WTC11 (cell line): ENCODE results near the gene NRDC. TPM values are rescaled to one million over a fixed set of nuclear protein-coding genes. Genes with fewer than 3 reads are reported as not detected.

Experiments used
- ATAC-seq: fragments of 200-7000 bp; cut with Tn5 transposase; 2 replicates; pipeline ENCODE4 v1.10.0; 2021; ENCODE audit warnings: mild to moderate bottlenecking, moderate library complexity
- CTCF ChIA-PET: fragments of 300-600 bp; sonication (Branson Sonifier 250); formaldehyde crosslinking; loops from one replicate; lab custom pipeline; 2021; ENCODE audit warnings: antibody characterized with exemption; lab: Charles Lee
- POLR2A ChIA-PET: fragments of 350-600 bp; sonication (Branson Sonifier 250); formaldehyde crosslinking; loops from one replicate; lab custom pipeline; 2021; ENCODE audit warnings: antibody characterized with exemption; lab: Charles Lee
- DNase-seq: peaks from one replicate; pipeline ENCODE4 v3.0.0; 2021; ENCODE audit warnings: low spot score
- H3K27ac Mint-ChIP-seq: 2 replicates; pipeline ENCODE4 v1.8.0; 2021; ENCODE audit warnings: mixed read lengths
- H3K27me3 Mint-ChIP-seq: 2 replicates; pipeline ENCODE4 v1.8.0; 2021; ENCODE audit warnings: low read depth, mild to moderate bottlenecking, moderate library complexity, mixed read lengths
- H3K36me3 Mint-ChIP-seq: 2 replicates; pipeline ENCODE4 v1.8.0; 2021; ENCODE audit warnings: mixed read lengths
- H3K4me1 Mint-ChIP-seq: 2 replicates; pipeline ENCODE4 v1.8.0; 2022; ENCODE audit warnings: mixed read lengths
- H3K4me3 Mint-ChIP-seq: 2 replicates; pipeline ENCODE4 v1.8.0; 2021; ENCODE audit warnings: mild to moderate bottlenecking, moderate library complexity, mixed read lengths
- H3K9me3 Mint-ChIP-seq: 2 replicates; pipeline ENCODE4 v1.8.0; 2021; ENCODE audit warnings: mixed read lengths
- CREB1 ChIP-seq: sonication (generic); formaldehyde crosslinking; IDR thresholded peaks from 2 replicates; pipeline ENCODE4 v1.8.0; 2023; ENCODE audit warnings: mild to moderate bottlenecking, missing genetic modification reagents
- ESRRA ChIP-seq: sonication (generic); formaldehyde crosslinking; IDR thresholded peaks from 2 replicates; pipeline ENCODE4 v1.8.1; 2022; ENCODE audit warnings: mild to moderate bottlenecking, missing genetic modification reagents, borderline replicate concordance
- ETV6 ChIP-seq: sonication (generic); formaldehyde crosslinking; IDR thresholded peaks from 2 replicates; pipeline ENCODE4 v1.8.1; 2022; ENCODE audit warnings: mild to moderate bottlenecking, missing genetic modification reagents
- FOXP4 ChIP-seq: sonication (generic); formaldehyde crosslinking; IDR thresholded peaks from 2 replicates; pipeline ENCODE4 v1.8.0; 2022; ENCODE audit warnings: mild to moderate bottlenecking, missing genetic modification reagents
- GABPB1 ChIP-seq: sonication (generic); formaldehyde crosslinking; IDR thresholded peaks from 2 replicates; pipeline ENCODE4 v1.8.1; 2023; ENCODE audit warnings: mild to moderate bottlenecking, missing genetic modification reagents
- HMGA2 ChIP-seq: fragments of 250-450 bp; sonication (Bioruptor Pico); IDR thresholded peaks from 2 replicates; pipeline ENCODE4 v1.4.0; 2021; ENCODE audit warnings: mild to moderate bottlenecking, moderate library complexity
- IRF2 ChIP-seq: sonication (generic); formaldehyde crosslinking; IDR thresholded peaks from 2 replicates; pipeline ENCODE4 v1.8.0; 2022; ENCODE audit warnings: low read depth, missing genetic modification reagents, borderline replicate concordance
- JAZF1 ChIP-seq: fragments of 250-450 bp; sonication (Bioruptor Pico); IDR thresholded peaks from 2 replicates; pipeline ENCODE4 v1.9.0; 2021; ENCODE audit warnings: moderate library complexity, mild to moderate bottlenecking, inconsistent platforms
- MYBL2 ChIP-seq: sonication (generic); formaldehyde crosslinking; IDR thresholded peaks from 2 replicates; pipeline ENCODE4 v1.8.1; 2023; ENCODE audit warnings: mild to moderate bottlenecking, moderate library complexity, missing genetic modification reagents
- NR2C2 ChIP-seq: sonication (generic); formaldehyde crosslinking; IDR thresholded peaks from 2 replicates; pipeline ENCODE4 v1.8.0; 2022; ENCODE audit warnings: mild to moderate bottlenecking, missing genetic modification reagents
- SMAD3 ChIP-seq: sonication (generic); formaldehyde crosslinking; IDR thresholded peaks from 2 replicates; pipeline ENCODE4 v1.8.0; 2022; ENCODE audit warnings: missing genetic modification reagents, mild to moderate bottlenecking, borderline replicate concordance
- TEAD1 ChIP-seq: sonication (generic); formaldehyde crosslinking; IDR thresholded peaks from 2 replicates; pipeline ENCODE4 v1.8.0; 2022; ENCODE audit warnings: mild to moderate bottlenecking, missing genetic modification reagents
- USF2 ChIP-seq: sonication (generic); formaldehyde crosslinking; IDR thresholded peaks from 2 replicates; pipeline ENCODE4 v1.8.1; 2023; ENCODE audit warnings: mild to moderate bottlenecking, missing genetic modification reagents, moderate library complexity
- ZBTB21 ChIP-seq: sonication (generic); formaldehyde crosslinking; IDR thresholded peaks from 2 replicates; pipeline ENCODE4 v1.8.1; 2023; ENCODE audit warnings: mild to moderate bottlenecking, missing genetic modification reagents, borderline replicate concordance
- ZBTB43 ChIP-seq: sonication (generic); formaldehyde crosslinking; IDR thresholded peaks from 2 replicates; pipeline ENCODE4 v1.8.1; 2023; ENCODE audit warnings: mild to moderate bottlenecking, missing genetic modification reagents
- ZNF121 ChIP-seq: sonication (generic); formaldehyde crosslinking; IDR thresholded peaks from 2 replicates; pipeline ENCODE4 v1.8.0; 2023; ENCODE audit warnings: missing genetic modification reagents
- ZNF219 ChIP-seq: sonication (generic); formaldehyde crosslinking; IDR thresholded peaks from 2 replicates; pipeline ENCODE4 v1.8.0; 2023; ENCODE audit warnings: missing genetic modification reagents, mild to moderate bottlenecking, borderline replicate concordance
- ZNF423 ChIP-seq: fragments of 250-450 bp; sonication (Bioruptor Pico); IDR thresholded peaks from 2 replicates; pipeline ENCODE4 v2.1.2; 2022; ENCODE audit warnings: mild to moderate bottlenecking, moderate library complexity
- total RNA-seq: library from RNA; stranded (reverse); gene quantifications from 3 replicates; pipeline ENCODE4 v1.2.3, GENCODE V29; 2021
- TF ChIP-seq, protein P1 (sequence below): sonication (generic); formaldehyde crosslinking; IDR thresholded peaks from 2 replicates; pipeline ENCODE4 v1.8.1; 2022; ENCODE audit warnings: low read depth, missing genetic modification reagents, borderline replicate concordance
- TF ChIP-seq, protein P2 (sequence below): fragments of 250-450 bp; sonication (Bioruptor Pico); IDR thresholded peaks from 2 replicates; pipeline ENCODE4 v2.1.2; 2022; ENCODE audit warnings: mild to moderate bottlenecking, moderate library complexity
- TF ChIP-seq, protein P3 (sequence below): fragments of 250-450 bp; sonication (Bioruptor Pico); IDR thresholded peaks from 2 replicates; pipeline ENCODE4 v1.9.0; 2021; ENCODE audit warnings: mild to moderate bottlenecking, borderline replicate concordance
- TF ChIP-seq, protein P4 (sequence below): sonication (generic); formaldehyde crosslinking; IDR thresholded peaks from 2 replicates; pipeline ENCODE4 v1.8.1; 2023; ENCODE audit warnings: mild to moderate bottlenecking, missing genetic modification reagents

Gene NRDC
- total RNA-seq, 1 experiment from 2014 or later, result 201 TPM

- DNase-seq (no peak), ATAC-seq (no peak)
- ChIA-PET POLR2A (no interaction called here), CTCF (no interaction called here)
- Mint-ChIP-seq H3K4me3 (no peak overlapping the region), H3K4me1 (peaks cover 46% of the 10 kb centered on the region), H3K9me3 (no peaks in the 10 kb centered on the region), H3K27me3 (no peaks in the 10 kb centered on the region), H3K36me3 (peaks cover 14% of the 10 kb centered on the region), H3K27ac (peak overlapping the region; percentile 88)
- TF ChIP-seq HMGA2 (CRISPR knock-in tag) (no peak), SMAD3 (no peak), ZNF219 (CRISPR knock-in tag) (no peak), CREB1 (CRISPR knock-in tag) (no peak), ZNF423 (CRISPR knock-in tag) (no peak), USF2 (CRISPR knock-in tag) (no peak), ZBTB43 (CRISPR knock-in tag) (no peak), IRF2 (no peak), GABPB1 (CRISPR knock-in tag) (no peak), MYBL2 (CRISPR knock-in tag) (no peak), ESRRA (CRISPR knock-in tag) (no peak), ETV6 (CRISPR knock-in tag) (no peak), JAZF1 (CRISPR knock-in tag) (no peak), ZBTB21 (CRISPR knock-in tag) (no peak)
- TF ChIP-seq, protein P1, sequence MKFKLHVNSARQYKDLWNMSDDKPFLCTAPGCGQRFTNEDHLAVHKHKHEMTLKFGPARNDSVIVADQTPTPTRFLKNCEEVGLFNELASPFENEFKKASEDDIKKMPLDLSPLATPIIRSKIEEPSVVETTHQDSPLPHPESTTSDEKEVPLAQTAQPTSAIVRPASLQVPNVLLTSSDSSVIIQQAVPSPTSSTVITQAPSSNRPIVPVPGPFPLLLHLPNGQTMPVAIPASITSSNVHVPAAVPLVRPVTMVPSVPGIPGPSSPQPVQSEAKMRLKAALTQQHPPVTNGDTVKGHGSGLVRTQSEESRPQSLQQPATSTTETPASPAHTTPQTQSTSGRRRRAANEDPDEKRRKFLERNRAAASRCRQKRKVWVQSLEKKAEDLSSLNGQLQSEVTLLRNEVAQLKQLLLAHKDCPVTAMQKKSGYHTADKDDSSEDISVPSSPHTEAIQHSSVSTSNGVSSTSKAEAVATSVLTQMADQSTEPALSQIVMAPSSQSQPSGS (CRISPR knock-in tag), result no peak
- TF ChIP-seq, protein P2, sequence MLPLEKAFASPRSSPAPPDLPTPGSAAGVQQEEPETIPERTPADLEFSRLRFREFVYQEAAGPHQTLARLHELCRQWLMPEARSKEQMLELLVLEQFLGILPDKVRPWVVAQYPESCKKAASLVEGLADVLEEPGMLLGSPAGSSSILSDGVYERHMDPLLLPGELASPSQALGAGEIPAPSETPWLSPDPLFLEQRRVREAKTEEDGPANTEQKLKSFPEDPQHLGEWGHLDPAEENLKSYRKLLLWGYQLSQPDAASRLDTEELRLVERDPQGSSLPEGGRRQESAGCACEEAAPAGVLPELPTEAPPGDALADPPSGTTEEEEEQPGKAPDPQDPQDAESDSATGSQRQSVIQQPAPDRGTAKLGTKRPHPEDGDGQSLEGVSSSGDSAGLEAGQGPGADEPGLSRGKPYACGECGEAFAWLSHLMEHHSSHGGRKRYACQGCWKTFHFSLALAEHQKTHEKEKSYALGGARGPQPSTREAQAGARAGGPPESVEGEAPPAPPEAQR (CRISPR knock-in tag), result no peak
- TF ChIP-seq, protein P3, sequence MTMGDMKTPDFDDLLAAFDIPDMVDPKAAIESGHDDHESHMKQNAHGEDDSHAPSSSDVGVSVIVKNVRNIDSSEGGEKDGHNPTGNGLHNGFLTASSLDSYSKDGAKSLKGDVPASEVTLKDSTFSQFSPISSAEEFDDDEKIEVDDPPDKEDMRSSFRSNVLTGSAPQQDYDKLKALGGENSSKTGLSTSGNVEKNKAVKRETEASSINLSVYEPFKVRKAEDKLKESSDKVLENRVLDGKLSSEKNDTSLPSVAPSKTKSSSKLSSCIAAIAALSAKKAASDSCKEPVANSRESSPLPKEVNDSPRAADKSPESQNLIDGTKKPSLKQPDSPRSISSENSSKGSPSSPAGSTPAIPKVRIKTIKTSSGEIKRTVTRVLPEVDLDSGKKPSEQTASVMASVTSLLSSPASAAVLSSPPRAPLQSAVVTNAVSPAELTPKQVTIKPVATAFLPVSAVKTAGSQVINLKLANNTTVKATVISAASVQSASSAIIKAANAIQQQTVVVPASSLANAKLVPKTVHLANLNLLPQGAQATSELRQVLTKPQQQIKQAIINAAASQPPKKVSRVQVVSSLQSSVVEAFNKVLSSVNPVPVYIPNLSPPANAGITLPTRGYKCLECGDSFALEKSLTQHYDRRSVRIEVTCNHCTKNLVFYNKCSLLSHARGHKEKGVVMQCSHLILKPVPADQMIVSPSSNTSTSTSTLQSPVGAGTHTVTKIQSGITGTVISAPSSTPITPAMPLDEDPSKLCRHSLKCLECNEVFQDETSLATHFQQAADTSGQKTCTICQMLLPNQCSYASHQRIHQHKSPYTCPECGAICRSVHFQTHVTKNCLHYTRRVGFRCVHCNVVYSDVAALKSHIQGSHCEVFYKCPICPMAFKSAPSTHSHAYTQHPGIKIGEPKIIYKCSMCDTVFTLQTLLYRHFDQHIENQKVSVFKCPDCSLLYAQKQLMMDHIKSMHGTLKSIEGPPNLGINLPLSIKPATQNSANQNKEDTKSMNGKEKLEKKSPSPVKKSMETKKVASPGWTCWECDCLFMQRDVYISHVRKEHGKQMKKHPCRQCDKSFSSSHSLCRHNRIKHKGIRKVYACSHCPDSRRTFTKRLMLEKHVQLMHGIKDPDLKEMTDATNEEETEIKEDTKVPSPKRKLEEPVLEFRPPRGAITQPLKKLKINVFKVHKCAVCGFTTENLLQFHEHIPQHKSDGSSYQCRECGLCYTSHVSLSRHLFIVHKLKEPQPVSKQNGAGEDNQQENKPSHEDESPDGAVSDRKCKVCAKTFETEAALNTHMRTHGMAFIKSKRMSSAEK (CRISPR knock-in tag), result no peak
These were observed 21.8 kb downstream of the NRDC start for GRCh38 chr1:51856745-51857144.

DNA sequence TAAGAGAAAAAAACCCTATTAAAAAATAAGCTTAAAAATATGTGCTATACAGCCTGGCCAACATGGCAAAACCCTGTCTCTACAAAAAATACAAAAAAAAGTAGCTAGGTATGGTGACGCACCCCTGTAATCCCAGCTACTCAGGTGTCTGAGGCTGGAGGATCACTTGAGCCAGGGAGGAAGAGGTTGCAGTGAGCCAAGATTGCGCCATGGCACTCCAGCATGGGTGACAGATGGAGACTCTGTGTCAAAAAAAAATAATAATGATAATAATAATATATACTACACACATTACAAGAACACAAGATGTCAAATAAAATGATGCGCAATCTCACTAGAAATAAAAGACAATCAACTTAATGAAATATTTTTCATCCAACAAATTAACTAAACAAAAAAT lies 22.9 kb downstream of the NRDC start:
- ChIA-PET POLR2A (no interaction called here), CTCF (no interaction called here)
- Mint-ChIP-seq H3K9me3 (no peaks in the 10 kb centered on the region), H3K4me1 (peaks cover 42% of the 10 kb centered on the region), H3K27me3 (no peaks in the 10 kb centered on the region), H3K4me3 (no peak overlapping the region), H3K36me3 (peaks cover 14% of the 10 kb centered on the region), H3K27ac (no peak overlapping the region)
- DNase-seq (no peak), ATAC-seq (no peak)
- TF ChIP-seq TEAD1 (CRISPR knock-in tag) (no peak), ETV6 (CRISPR knock-in tag) (no peak), USF2 (CRISPR knock-in tag) (no peak), NR2C2 (CRISPR knock-in tag) (no peak), ZNF121 (CRISPR knock-in tag) (no peak), ZBTB21 (CRISPR knock-in tag) (no peak), FOXP4 (CRISPR knock-in tag) (no peak)
- TF ChIP-seq, protein P4, sequence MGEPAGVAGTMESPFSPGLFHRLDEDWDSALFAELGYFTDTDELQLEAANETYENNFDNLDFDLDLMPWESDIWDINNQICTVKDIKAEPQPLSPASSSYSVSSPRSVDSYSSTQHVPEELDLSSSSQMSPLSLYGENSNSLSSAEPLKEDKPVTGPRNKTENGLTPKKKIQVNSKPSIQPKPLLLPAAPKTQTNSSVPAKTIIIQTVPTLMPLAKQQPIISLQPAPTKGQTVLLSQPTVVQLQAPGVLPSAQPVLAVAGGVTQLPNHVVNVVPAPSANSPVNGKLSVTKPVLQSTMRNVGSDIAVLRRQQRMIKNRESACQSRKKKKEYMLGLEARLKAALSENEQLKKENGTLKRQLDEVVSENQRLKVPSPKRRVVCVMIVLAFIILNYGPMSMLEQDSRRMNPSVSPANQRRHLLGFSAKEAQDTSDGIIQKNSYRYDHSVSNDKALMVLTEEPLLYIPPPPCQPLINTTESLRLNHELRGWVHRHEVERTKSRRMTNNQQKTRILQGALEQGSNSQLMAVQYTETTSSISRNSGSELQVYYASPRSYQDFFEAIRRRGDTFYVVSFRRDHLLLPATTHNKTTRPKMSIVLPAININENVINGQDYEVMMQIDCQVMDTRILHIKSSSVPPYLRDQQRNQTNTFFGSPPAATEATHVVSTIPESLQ, result no peak
